ENCODE data around the gene IL33. TPM values are rescaled to one million over a fixed set of nuclear protein-coding genes. Genes with fewer than 3 reads are reported as not detected.
A peak's percentile ranks its signal among the peaks of the same experiment; 100 is the strongest.

The IL33 gene
- total RNA-seq, 4 donors from 2014 or later, result 10.3 to 25.5 (median 20.8) TPM

DNA sequence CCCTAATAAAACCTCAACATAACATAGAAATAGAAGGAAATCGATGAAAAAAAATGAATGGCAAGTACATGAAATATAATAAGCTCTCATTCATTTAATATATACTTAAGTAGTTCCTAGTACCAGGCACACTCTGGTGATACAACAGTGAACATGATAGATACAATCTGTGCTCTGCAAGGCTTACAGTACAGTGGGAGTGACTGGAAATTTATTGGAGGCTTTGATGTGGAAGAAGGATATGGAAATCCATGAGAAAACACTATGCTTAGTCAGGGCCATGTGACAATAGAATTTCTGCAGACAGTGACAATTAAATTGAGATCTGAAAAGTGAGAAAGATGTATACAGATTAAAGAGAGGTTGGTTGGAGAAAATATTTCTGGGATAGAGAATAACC, 32.0 kb upstream of the IL33 start:
- H3K9me3 ChIP-seq, result no peaks in the 10 kb centered on the region
- H3K4me1 ChIP-seq, result peaks cover 0 to 10% (median 0%) of the 10 kb centered on the region in 4 donors
- H3K4me3 ChIP-seq, result no peak overlapping the region
- WGBS, 2 donors, result 88% methylated on average over 1 of the region's 1 CpG
- no peaks in the 10 kb centered on the region for H3K36me3 ChIP-seq
- TF ChIP-seq, protein P1, sequence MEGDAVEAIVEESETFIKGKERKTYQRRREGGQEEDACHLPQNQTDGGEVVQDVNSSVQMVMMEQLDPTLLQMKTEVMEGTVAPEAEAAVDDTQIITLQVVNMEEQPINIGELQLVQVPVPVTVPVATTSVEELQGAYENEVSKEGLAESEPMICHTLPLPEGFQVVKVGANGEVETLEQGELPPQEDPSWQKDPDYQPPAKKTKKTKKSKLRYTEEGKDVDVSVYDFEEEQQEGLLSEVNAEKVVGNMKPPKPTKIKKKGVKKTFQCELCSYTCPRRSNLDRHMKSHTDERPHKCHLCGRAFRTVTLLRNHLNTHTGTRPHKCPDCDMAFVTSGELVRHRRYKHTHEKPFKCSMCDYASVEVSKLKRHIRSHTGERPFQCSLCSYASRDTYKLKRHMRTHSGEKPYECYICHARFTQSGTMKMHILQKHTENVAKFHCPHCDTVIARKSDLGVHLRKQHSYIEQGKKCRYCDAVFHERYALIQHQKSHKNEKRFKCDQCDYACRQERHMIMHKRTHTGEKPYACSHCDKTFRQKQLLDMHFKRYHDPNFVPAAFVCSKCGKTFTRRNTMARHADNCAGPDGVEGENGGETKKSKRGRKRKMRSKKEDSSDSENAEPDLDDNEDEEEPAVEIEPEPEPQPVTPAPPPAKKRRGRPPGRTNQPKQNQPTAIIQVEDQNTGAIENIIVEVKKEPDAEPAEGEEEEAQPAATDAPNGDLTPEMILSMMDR (IDR thresholded peaks at IDR 0.05), result no peak
- no peak for TF ChIP-seq POLR2A (IDR thresholded peaks at IDR 0.05)
- TF ChIP-seq EP300 (IDR thresholded peaks at IDR 0.05), result no peak
- no peaks in the 10 kb centered on the region for H3K27me3 ChIP-seq
- DNase-seq (ENCODE audit: low spot score in 2 of 2), result no peak
- H3K27ac ChIP-seq, result no peak overlapping the region

DNA sequence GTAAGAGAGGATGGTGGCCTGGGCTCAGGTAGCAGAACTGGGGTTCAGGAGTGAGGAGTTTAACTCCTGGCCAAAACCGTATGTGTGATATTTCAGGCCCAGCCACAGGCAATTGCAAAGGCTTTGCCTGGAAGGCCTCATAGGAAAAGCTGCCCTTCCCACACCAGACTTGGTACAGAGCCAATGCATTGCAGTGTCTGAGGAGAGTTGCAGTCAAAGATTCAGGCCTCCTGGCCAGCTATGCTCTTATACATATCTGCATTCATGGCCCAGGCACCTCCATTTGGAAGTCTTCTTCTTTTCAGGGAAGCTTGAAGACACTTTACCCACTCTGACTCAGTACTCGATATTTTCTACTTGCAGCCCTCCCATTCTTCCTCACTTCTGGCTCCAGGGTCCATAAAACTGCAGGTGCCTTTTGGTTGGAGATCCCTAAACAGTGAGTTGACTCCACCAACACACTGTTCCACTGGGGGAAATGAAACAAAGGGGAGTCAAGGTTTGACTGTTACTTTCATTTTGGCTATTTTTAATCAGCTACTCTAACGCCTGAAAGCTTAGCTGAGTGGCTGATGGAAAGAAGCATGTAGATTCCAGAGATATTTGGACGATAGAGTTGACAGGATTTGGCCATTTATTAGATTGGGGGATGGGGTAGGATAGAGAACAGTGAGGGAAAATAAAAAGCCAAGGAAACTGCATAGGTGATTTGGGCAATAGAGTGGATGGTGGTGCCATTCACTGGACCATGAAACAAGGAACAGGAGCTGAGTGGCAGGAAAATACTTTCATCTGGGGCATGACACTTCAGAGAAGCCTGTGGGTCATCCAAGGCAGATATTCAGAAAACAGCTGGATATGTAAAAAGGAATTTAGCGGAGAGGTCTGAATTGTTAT, 30.6 kb upstream of the IL33 start:
- H3K27ac ChIP-seq, result no peak overlapping the region
- peak; percentile 26 to 41 for DNase-seq (ENCODE audit: low spot score in 2 of 2)
- H3K9me3 ChIP-seq, result no peaks in the 10 kb centered on the region
- WGBS, 2 donors, result 47 to 53% methylated on average over 5 of the region's 5 CpGs
- H3K4me3 ChIP-seq, result no peak overlapping the region
- TF ChIP-seq EP300 (IDR thresholded peaks at IDR 0.05) (no peak), POLR2A (IDR thresholded peaks at IDR 0.05) (no peak)
- TF ChIP-seq, protein P1 (IDR thresholded peaks at IDR 0.05), result no peak
- H3K36me3 ChIP-seq, result no peaks in the 10 kb centered on the region
- H3K4me1 ChIP-seq, result peaks cover 0 to 10% (median 0%) of the 10 kb centered on the region in 4 donors
- H3K27me3 ChIP-seq, result no peaks in the 10 kb centered on the region

DNA sequence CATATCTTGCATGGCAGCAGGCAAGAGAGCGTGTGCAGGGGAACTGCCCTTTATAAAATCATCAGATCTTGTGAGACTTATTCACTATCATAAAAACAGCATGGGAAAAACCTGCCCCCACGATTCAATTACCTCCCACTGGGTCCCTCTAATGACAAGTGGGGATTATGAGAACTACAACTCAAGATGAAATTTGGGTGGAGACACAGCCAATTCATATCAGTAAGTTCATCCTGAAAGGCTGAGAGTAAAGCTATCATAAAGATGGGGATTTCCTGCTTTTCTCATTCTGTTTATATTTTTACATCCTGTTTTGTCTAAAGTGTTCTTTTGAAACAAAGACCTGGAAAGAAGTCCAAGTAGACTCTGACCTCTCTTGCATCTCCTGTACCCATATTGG, 28.9 kb upstream of the IL33 start:
- H3K36me3 ChIP-seq, result no peaks in the 10 kb centered on the region
- TF ChIP-seq, protein P1 (IDR thresholded peaks at IDR 0.05), result no peak
- TF ChIP-seq EP300 (IDR thresholded peaks at IDR 0.05) (no peak), POLR2A (IDR thresholded peaks at IDR 0.05) (no peak)
- DNase-seq (ENCODE audit: low spot score in 2 of 2), result no peak
- peaks cover 0 to 10% (median 0%) of the 10 kb centered on the region in 4 donors for H3K4me1 ChIP-seq
- no peaks in the 10 kb centered on the region for H3K27me3 ChIP-seq
- H3K9me3 ChIP-seq, result no peaks in the 10 kb centered on the region
- WGBS, 2 donors, result 58 to 60% methylated on average over 2 of the region's 2 CpGs
- no peak overlapping the region for H3K4me3 ChIP-seq
- no peak overlapping the region for H3K27ac ChIP-seq

DNA sequence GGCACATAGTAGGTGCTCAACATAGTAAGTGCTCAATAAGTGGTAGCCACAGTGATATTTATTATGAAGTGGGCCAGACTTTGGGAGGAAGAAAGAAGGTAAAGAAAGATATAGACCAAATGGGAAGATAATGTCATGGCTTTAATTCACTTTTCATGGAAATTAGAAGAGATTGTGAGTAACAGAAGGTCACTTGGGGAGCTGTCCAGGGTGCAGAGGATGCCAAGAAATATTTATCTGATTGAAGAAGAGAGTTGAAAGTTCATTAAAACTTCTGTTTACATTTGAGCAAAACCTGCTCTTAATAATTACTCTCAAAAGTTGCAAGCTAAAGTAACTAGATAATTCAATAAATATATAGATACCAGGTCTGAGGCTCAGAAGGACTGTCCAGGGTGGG, 28.3 kb upstream of the IL33 start:
- no peak for DNase-seq (ENCODE audit: low spot score in 2 of 2)

DNA sequence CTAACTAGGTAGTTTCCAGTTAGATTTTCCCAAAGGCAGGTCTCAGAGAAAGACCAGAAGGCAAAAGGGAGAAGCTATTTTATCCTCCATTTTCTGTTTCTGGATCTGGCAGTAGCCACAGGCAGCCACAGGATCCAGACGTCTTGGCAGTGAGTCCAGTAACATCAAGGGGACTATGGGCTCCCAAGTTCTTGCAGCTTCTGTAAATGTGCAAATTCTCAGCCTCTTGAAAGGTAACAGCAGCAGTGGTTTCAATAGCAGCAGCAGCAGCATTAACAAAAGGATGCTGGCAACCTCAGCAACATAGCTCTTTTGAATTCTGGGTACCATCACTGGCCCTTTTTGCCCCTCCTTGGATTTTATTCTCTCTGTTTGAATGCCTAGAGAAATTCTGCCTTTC, 27.1 kb upstream of the IL33 start:
- 19 to 29% methylated on average over 1 of the region's 1 CpG for WGBS, 2 donors
- no peak for DNase-seq (ENCODE audit: low spot score in 2 of 2)
- no peak overlapping the region for H3K4me3 ChIP-seq
- H3K27ac ChIP-seq, result no peak overlapping the region
- TF ChIP-seq POLR2A (IDR thresholded peaks at IDR 0.05), result no peak
- TF ChIP-seq EP300 (IDR thresholded peaks at IDR 0.05), result no peak
- H3K9me3 ChIP-seq, result no peaks in the 10 kb centered on the region
- no peaks in the 10 kb centered on the region for H3K27me3 ChIP-seq
- no peaks in the 10 kb centered on the region for H3K36me3 ChIP-seq
- peaks cover 0 to 10% (median 0%) of the 10 kb centered on the region in 4 donors for H3K4me1 ChIP-seq

More for the DNA sequence above, 28.3 kb upstream of the IL33 start:
- peaks cover 0 to 10% (median 0%) of the 10 kb centered on the region in 4 donors for H3K4me1 ChIP-seq
- no peak overlapping the region for H3K27ac ChIP-seq
- H3K27me3 ChIP-seq, result no peaks in the 10 kb centered on the region
- no peaks in the 10 kb centered on the region for H3K9me3 ChIP-seq
- H3K36me3 ChIP-seq, result no peaks in the 10 kb centered on the region
- TF ChIP-seq, protein P1 (IDR thresholded peaks at IDR 0.05), result no peak
- no peak overlapping the region for H3K4me3 ChIP-seq

Measured in tibial nerve (tissue), 4 donors.